NCI-H1048 (cell line): Measurements from ENCODE around the gene CACNG1.

Experiments
- DNase-seq: peaks from one replicate; lab custom pipeline; 2025; lab: John Stamatoyannopoulos, UW

Gene CACNG1, protein sequence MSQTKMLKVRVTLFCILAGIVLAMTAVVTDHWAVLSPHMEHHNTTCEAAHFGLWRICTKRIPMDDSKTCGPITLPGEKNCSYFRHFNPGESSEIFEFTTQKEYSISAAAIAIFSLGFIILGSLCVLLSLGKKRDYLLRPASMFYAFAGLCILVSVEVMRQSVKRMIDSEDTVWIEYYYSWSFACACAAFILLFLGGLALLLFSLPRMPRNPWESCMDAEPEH

DNA sequence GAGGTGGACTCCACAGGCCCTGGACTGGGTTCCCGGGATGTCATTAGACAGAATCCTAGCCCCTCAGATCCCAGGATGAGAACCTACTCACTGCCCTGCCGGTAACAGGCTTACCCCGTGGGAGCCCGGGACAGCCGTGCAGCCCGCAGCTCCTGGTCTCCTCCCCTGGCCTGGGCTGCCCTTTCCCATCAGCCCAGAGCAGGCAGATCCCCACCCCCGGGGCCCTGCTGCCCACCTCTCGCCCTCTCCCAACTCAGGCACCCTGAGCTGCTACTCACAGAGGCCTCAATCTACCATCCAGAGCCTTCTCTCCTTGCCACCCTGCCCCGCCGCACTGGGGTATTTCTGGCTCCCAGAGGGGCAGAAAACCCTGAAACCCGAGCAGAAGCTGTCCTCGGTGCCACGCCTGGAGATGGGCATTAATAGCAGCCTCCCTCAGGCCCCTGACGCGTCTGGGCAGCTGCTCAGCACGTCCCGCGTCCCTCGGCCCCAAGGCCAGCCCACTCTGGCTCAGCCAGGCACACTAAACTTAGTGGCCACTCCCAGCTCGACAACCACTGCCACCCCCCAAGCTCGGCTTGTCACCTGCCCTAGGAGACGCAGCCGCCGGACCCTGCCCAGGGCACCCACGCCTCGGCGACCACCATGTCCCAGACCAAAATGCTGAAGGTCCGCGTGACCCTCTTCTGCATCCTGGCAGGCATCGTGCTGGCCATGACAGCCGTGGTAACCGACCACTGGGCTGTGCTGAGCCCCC is at the start of gene CACNG1:
TSS of gene CACNG1 (plus strand) at position 539 of the 757 bp plus-strand sequence. CDS start at position 646, 107 bp downstream.
- DNase-seq = no peak

DNA sequence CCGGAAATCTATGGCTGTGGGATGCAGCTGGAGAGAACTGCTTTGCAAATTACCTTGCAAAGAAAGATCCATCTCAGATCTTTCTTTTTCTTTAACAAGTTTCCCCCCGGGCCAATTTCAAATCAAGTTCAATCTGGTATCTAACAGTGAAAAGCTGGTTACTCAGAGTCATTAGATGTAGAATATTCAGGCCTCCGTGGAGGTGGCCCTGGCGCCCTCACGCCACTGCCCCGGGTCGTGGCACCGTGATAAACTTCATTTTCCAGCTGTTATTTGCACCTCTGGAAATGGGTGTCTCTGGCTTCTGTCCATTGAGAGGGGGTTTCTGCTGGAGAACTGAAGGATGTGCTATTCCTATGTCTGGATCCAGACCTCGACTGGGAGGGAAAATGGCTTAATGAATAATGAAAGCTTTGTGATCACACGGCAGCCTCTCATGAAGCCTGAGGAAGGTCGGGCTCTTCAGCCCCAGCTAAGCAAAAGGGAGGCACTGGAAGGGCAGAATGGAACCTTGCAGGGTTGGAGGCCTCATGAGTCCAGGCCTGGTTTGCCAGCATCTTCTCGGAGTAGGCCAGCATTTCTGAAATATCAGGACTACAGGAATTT is 49.3 kb upstream of the CACNG1 start:
- DNase-seq = no peak

DNA sequence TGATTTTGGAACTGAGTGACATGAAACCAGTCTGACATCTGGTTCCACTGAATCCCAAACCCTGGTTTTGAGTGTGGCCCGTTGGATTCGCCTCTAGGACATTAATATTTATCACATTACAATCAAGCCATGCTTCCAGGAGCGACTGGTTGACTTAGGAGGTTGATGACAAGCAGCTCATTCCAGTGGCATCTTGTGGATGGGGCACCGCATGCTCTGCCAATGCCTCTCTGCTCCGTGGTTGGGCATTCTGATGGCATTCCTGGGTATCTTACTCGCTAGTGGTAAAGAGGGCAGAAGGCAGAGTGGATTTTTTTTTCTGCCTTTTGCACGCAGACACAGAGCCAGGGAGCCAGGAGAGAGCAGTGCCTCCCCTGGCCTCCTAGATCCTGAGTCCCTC is 48.4 kb upstream of the CACNG1 start:
- DNase-seq = no peak

GRCh38 chr17:66996926-66997325 is 47.4 kb upstream of the CACNG1 start:
- DNase-seq = no peak

GRCh38 chr17:67003231-67003630 is 41.1 kb upstream of the CACNG1 start:
- DNase-seq = no peak

GRCh38 chr17:67004181-67004580 is 40.2 kb upstream of the CACNG1 start:
- no peak for DNase-seq

DNA sequence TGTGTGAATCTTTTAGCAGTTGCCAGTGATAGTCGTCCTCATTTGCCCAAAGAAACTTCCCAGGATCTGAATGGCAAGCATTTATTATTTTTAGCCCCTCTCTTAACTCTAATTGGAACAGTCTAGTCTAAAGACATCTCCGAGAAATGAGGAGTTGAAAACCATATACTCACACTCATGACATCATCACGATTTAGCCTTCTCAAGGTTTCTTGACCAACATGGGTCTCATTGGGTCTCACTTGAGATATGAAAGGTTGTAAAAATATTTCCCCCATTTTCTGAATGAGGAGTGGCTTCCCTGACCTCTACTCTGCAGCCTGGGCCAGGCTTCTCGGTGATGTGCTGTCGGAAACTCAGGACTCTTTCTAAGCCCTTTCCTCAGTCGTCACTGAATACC is 37.1 kb upstream of the CACNG1 start:
- DNase-seq = no peak

GRCh38 chr17:67008101-67008500 is 36.3 kb upstream of the CACNG1 start:
- no peak for DNase-seq

- no peak for DNase-seq
Measured at GRCh38 chr17:67011527-67012175, 32.7 kb upstream of the CACNG1 start.

DNA sequence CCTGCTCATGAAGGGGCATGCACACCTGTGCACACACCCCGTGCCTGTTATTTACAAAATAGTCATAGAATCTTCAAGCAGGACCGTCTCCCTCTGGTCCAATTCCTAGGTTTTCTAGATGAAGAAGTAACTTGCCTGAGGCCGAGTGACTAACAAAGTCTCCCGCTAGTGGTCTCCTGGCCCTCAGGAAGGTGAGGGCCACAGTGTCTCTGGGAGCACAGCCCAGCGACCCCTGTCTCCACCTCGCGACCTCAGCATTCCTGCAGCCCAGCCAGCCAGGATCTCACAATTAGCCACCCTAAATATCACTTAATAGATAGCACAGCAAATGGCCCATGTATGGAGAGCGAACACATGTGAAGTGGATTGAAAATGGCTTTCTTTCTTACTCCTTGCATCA is 30.5 kb upstream of the CACNG1 start:
- DNase-seq = no peak

GRCh38 chr17:67015001-67015400 is 29.4 kb upstream of the CACNG1 start:
- DNase-seq = no peak

DNA sequence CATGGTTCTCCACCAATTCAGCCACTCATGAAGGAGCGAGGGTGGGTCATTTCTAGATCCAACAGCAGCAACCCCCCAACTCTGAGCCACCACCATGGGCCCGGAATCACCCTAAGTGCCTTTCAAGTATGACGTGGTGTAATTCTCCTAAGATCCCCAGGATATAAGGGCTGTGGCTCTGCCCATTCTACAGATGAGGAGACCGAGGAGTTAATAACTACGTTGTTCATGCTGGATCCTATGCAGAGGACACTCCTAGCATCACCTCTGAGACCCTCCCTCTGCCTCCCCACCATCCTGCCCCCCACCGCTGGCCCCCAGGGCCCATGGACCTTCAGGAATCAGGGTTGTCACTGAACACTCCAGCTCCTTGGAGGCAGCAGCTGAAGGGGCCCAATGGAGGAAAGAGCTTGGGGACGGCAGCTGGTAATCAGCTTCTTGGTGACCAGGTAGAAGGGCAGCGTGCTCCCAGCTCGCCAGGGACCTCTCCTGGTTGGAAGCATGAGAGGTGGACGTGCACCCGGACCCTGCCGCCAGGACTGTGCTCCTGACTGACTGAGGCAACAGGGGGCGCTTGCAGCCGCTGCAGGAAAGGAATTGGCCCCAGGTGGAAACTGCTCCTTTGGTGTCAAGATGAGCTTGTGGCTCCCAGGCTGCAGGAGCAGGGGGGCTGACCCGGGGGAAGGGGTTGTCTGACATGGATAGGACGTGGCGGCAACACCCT is 28.2 kb upstream of the CACNG1 start:
- no peak for DNase-seq

DNA sequence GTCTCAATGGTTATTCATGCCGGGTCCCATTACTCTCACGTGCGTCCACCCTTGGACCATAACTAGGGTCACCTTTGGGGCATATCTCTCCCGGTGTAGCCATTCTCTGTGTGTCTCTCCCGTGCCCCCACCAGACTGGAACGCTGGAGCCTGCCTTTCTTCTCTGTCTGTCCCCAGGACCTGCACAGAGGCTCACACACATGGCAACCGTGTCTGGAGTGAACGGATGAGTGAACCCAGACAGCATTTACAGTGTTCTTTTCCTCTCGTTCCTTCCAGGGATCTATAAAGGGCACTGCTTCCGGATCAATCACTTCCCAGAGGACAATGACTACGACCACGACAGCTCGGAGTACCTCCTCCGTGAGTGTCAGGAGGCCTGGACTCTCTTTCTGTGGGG is 26.4 kb upstream of the CACNG1 start:
- DNase-seq = no peak

DNA sequence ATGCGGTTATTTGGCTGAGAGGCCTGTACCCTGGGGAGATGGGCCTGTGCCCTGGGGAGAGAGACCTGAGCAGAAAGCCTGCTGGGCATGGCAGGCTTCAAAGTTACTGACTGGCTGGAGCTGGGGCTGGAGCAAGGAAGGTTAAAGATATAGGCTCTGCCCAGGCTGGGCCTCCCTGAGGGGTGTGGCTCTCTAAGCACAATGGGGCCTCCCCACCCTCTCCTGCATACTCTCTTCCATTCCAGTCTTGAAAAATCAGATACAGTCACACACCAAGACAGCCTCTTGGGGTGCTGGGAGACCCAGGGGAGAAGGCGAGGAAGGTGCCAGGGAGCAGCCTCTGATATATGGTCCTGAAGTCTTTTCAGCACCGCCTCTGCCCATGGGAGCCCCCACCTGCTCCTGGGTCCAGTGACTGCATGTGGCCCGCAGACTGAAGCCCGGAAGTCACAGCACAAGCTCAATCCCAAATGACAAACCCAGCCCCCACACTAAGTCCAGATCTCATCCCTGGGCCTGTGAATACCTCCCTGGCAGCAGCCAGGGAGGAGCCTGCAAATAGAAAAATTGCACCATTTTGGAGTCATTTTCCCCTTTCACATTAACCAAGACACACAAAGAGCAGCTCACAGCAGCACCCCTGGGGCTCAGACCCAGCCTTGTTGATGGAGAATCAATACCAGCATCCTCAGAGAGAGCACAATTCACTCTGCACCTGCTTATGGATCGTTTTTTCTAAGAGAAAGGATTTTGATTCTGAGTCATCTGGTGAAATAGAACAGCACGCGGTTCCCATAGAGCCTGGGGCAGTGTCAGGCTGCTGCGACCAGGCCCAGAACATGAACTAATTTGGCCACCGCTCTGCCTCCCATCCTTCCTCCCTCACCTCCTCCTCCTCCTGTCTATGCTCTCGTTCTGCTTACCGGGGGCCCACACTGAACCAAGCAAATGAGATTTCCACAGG is 25.6 kb upstream of the CACNG1 start:
- no peak for DNase-seq

DNA sequence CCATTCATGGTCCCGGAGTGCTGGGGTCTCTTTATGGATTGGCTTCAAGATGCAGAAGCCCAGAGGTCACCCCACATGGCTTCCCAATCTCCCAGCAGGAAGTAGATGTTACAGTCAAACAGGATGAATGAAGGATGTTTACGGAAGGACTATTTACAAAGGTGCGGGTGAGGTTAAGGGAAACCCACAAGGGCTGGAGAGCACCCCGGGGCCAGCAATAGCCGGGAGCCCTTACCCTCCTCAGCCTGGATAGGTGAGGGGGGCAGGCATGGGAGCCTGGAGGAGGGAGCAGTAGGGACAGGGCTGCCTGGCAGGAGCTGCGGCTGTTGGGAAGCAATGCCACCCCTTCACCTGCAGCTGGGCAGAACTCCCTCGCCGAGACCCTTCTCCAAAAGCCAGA is 24.5 kb upstream of the CACNG1 start:
- DNase-seq = no peak

DNA sequence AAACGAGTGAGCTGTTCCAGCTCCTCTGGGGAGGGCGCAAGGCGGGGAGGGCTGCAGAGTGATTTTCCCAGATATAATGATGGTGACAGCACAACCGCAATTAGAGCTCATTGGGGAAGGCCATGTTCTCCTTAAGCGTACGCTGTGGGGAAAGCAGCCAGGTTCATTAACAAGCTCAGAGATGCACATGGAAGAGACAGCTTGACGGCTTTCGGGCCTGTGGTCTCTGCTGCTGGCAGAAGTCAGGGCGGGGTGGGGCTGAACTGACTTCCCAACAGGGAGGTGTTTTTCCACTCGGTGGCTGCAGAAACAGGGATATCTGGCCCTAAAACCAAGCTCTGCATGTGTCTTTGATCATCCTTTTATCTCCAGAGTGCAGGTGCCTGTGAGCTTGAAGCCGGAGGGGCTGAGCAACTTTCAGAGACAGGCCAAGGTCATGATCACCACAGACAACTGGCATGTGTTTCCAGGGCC is 24.0 kb upstream of the CACNG1 start:
- no peak for DNase-seq

DNA sequence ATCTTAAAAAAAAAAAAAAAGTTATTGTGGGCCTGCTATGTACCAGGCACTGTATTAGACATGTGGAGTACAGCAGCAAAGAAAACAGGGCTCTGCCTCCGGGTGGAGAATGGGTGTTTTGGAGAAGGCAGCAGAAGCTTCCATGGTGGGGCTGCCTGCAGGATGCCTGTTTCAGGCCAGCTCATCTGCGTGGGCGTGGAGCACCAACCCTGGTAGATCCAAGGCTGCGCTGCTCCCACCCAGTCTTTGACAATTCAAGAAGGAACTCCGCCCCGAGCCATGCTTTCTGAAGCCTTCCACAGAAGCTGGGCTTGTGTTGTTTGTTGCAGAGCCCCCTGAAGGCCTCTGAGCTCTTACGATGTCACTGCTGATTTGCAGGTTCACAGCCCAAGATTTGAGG is 23.2 kb upstream of the CACNG1 start:
- DNase-seq = no peak

DNA sequence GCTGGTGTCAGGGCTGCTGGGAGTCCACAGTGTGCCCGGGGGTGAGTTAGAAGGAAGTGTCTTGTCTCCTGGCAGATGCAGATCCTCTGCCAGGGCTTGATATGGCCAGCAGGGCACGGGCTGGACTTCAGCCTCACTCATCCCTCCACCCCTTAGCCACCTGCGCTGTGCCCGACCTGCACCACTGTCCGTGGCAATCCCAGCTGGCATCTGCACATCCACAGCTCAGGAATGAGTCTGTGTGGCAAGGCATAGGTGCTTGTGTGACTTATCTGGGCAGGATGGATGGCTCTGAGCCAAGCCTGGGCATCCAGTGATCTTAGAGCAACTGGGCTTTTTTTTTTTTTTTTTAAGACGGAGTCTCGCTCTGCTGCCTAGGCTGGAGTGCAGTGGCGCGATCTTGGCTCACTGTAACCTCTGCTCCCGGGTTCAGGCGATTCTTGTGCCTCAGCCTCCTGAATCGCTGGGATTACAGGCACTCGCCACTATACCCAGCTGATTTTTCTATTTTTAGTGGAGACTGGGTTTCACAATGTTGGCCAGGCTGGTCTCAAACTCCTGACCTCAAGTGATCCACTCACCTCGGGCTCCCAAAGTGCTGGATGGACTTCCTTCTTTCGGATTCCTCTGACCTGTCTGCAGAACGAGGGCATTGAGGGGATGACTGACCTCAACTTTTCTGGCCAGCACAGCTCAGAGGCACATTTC is 22.5 kb upstream of the CACNG1 start:
- no peak for DNase-seq

DNA sequence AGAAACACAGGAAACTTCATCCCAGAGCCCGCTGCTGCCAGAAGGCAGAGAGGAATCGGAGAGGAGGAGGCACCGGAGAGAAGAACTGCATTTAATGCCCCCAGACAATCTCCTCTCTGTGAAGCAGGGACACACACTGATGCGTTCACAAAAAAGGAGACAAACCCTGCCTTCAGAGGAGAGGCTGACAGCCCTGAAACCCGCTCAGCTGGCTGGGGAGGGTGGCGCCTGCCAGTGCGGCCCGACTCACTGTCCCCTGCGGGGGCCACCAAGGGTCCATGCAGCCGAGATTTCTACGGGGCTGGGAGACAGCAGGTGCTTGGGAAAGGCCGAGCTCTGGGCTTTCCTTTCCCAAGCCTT is 21.9 kb upstream of the CACNG1 start:
- no peak for DNase-seq

DNA sequence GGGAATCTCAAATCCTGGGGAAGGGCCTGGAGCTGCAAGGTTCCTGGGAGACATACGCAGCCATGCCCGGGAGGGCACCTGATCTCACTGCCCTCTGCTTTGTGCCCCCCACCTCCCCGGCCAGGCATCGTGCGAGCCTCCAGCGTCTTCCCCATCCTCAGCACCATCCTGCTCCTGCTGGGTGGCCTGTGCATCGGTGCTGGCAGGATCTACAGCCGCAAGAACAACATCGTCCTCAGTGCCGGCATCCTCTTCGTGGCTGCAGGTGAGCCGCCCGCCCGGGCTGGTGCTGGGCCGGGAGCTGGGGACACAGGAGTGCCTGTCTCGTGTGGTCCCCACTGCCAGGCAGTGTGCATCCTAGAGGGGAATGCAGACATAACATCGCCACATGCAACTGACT is 19.6 kb upstream of the CACNG1 start:
- no peak for DNase-seq
